Peyer's patch (tissue), 4 donors: ENCODE results near the gene SPDEF.

ENCODE experiments used
- CTCF ChIP-seq, 6 experiments: fragments of 450-650 bp in 4 of 6; fragments of 200-600 bp in 2 of 6; sonication (generic) in 1 of 6; IDR thresholded peaks; one replicate each; pipeline ENCODE4 v1.5.1; 2017 to 2019; ENCODE audit warnings: antibody characterized with exemption in 6 of 6, mild to moderate bottlenecking in 3 of 6, moderate library complexity in 1 of 6
- POLR2A ChIP-seq, 2 donors: fragments of 450-650 bp; IDR thresholded peaks; one replicate each; pipeline ENCODE4 v1.5.1; 2017; ENCODE audit warnings: antibody characterized with exemption in 2 of 2, mild to moderate bottlenecking in 2 of 2, moderate library complexity in 2 of 2

- TF ChIP-seq CTCF (IDR thresholded peaks at IDR 0.05) (no peak), POLR2A (IDR thresholded peaks at IDR 0.05) (no peak)
Measured at GRCh38 chr6:34544052-34544604, 12.0 kb downstream of the SPDEF start.
